ENCODE measurements around the gene ENTPD7. TPM values are rescaled to one million over a fixed set of nuclear protein-coding genes. Genes with fewer than 3 reads are reported as not detected.
"Not testable (repeated sequence)": the region's sequence is repeated elsewhere in the genome, so short reads cannot be mapped to it uniquely, and the experiment has no call there.

ENTPD7 gene
- total RNA-seq, 4 donors from 2014 or later, result 11.6 to 76.0 (median 35.2) TPM

DNA sequence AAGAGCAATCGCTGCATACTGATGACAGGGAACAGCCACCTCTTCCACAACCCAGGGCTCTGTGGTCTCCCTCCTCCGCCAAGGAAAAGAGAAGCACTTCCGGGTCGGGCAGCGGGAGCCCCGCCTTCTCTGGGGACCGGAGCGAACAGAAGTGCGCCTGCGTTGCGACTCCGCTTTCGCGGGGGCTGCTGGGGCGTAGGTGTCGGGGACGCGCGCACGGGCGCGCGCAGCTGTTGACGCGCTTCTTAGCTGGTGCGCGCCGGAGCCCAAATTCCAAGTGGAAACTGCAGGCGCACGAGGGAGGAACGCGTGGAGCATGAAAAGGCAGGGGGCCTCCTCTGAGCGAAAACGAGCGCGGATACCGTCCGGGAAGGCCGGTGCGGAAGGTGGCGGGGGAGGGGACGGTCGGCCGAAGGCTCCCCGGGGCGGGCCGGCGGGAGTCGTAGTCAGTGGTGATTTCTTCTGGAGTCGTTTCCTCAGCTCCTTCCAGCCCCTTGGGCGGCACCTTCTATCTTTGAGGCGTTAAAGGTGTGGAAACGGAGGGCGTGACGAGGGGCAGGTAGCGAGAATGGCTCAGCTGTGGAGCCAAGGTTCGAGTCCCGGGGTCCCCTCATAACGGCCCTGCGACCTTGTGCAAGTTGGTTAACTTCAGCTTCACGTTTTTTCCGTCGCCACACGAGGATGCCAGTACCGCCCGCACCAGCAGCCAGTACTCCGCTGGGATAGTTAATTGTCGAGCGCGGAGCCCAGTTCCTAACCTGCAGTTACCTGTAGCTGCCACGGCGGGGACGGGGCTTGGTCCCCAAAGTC is 72.9 kb downstream of the ENTPD7 start, which contains the start of the genes COX15 and CUTC:
COX15 (minus strand) TSS at position 95 of the 810 bp plus-strand sequence; CDS start at position 17, 78 bp downstream.
CUTC (plus strand) TSS at position 202 of the 810 bp plus-strand sequence; CDS start at position 317, 115 bp downstream.
- no peaks in the 10 kb centered on the region for H3K27me3 ChIP-seq
- DNase-seq, result peak; percentile 93 to 98 (median 97)
- no peaks in the 10 kb centered on the region for H3K9me3 ChIP-seq
- peaks cover 0 to 23% (median 4%) of the 10 kb centered on the region in 4 donors for H3K4me1 ChIP-seq
- H3K36me3 ChIP-seq, result peaks cover 0 to 19% (median 0%) of the 10 kb centered on the region in 3 donors
- peak within 1 kb of the TSS; percentile 78 to 86 (median 81) for H3K4me3 ChIP-seq
- peak within 1 kb of the TSS; percentile 92 to 97 (median 93) for H3K27ac ChIP-seq
- TF ChIP-seq, protein P1, sequence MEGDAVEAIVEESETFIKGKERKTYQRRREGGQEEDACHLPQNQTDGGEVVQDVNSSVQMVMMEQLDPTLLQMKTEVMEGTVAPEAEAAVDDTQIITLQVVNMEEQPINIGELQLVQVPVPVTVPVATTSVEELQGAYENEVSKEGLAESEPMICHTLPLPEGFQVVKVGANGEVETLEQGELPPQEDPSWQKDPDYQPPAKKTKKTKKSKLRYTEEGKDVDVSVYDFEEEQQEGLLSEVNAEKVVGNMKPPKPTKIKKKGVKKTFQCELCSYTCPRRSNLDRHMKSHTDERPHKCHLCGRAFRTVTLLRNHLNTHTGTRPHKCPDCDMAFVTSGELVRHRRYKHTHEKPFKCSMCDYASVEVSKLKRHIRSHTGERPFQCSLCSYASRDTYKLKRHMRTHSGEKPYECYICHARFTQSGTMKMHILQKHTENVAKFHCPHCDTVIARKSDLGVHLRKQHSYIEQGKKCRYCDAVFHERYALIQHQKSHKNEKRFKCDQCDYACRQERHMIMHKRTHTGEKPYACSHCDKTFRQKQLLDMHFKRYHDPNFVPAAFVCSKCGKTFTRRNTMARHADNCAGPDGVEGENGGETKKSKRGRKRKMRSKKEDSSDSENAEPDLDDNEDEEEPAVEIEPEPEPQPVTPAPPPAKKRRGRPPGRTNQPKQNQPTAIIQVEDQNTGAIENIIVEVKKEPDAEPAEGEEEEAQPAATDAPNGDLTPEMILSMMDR (IDR thresholded peaks at IDR 0.05), result peak; percentile 33 to 72 (median 58)
- peak; percentile 68 to 79 for TF ChIP-seq POLR2A (IDR thresholded peaks at IDR 0.05)

DNA sequence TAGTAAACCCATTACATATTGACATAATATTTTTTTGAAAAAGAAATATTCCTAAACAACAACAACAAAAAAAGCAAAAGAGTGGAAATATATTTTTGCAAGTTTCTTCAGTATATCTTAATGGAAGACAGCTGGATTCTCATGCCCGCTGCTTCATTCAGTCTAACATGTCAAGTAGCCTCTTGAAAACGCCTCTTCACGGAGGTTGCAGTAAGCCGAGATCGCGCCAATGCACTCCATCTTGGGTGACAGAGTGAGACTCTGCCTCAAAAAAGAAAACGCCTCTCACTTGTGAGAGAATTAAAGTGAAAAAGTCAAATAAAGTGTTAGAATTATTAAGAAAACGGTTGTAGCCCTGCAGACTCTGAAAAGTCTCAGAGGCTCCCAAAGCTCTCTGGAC is 74.1 kb downstream of the ENTPD7 start:
- peak overlapping the region in 3 of 4 donors; percentile 22 to 86 (median 80) for H3K4me3 ChIP-seq
- no peak overlapping the region for H3K27ac ChIP-seq
- H3K36me3 ChIP-seq, result peaks cover 0 to 23% (median 0%) of the 10 kb centered on the region in 3 donors
- no peak for DNase-seq
- no peaks in the 10 kb centered on the region for H3K9me3 ChIP-seq
- no peaks in the 10 kb centered on the region for H3K27me3 ChIP-seq
- TF ChIP-seq POLR2A (IDR thresholded peaks at IDR 0.05), result no peak
- TF ChIP-seq, protein P1 (IDR thresholded peaks at IDR 0.05), result no peak
- peaks cover 0 to 23% (median 4%) of the 10 kb centered on the region in 4 donors for H3K4me1 ChIP-seq

DNA sequence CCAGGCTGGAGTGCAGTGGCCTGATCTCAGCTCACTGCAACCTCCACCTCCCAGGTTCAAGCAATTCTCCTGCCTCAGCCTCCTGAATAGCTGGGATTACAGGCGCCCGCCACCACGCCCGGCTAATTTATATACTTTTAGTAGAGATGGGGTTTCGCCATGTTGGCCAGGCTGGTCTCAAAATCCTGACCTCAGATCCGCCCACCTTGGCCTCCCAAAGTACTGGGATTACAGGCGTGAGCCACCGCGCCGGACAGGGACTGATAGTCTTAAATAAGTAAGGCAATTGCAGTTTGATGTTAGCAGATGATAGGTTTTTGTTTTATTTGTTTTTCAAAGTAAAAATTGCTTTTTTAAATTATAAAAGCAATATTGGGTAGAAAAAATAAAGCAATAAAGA is 74.8 kb downstream of the ENTPD7 start:
- H3K4me3 ChIP-seq, DNase-seq: not testable (repeated sequence)

DNA sequence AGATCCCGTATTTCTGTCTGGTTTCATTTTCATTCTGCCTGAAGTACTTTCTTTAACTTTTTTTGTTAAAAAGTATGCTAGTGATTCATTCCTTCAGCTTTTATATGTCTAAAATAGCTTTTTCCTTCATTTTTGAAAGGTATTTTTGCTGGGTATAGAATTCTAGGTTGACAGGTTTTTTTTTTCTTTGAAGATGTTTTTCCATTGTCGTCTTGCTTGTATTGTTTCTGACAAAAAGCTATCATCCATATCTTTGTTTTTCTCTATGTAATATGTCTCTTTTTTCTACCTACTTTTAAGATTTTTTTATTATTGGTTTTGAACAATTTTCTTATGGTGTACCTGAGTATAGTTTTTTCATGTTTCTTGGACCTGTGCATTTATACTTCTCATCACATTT is 81.0 kb downstream of the ENTPD7 start:
- Histone ChIP-seq H3K9me3 (peaks cover 0 to 14% (median 1%) of the 10 kb centered on the region in 4 donors), H3K27me3 (no peaks in the 10 kb centered on the region), H3K4me3 (no peak overlapping the region), H3K27ac (no peak overlapping the region), H3K4me1 (no peaks in the 10 kb centered on the region), H3K36me3 (peaks cover 0 to 90% (median 0%) of the 10 kb centered on the region in 3 donors)
- no peak for DNase-seq
- TF ChIP-seq, protein P1 (IDR thresholded peaks at IDR 0.05), result no peak
- TF ChIP-seq POLR2A (IDR thresholded peaks at IDR 0.05), result no peak

More for the DNA sequence above, 74.8 kb downstream of the ENTPD7 start:
- H3K36me3 ChIP-seq, result peaks cover 0 to 31% (median 0%) of the 10 kb centered on the region in 3 donors
- not testable (repeated sequence) for H3K27me3 ChIP-seq, H3K9me3 ChIP-seq, H3K27ac ChIP-seq
- peaks cover 0 to 23% (median 4%) of the 10 kb centered on the region in 4 donors for H3K4me1 ChIP-seq

DNA sequence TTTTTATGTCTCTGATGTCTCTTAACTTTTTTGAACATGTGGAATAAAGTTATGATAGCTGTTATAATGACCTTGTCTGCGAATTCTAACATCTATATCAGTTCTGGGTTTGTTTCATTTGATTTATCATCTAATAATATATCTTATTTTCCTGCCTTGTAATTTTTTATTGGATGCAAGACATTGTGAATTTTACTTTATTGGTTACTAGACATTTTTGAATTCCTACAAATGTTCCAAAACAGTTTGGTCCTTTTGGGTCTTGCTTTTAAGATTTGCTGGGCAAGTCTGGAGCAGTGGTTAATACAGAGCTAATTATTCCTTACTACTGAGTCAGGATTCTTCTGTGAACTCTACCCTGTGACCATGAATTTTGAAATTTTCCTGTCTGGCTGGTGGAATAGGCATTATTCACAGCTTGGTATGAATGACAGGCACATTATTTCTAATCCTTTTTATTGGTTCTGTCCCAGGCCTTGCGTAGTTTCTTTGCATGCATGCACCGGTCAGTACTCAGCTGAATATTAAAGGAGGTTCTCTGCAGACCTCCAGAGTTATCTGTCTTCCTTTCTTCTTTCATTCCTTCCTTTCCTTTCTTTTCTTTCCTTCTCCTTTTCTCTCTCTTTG is 81.7 kb downstream of the ENTPD7 start:
- Histone ChIP-seq H3K4me3 (no peak overlapping the region), H3K27ac (no peak overlapping the region), H3K27me3 (no peaks in the 10 kb centered on the region), H3K36me3 (peaks cover 0 to 96% (median 0%) of the 10 kb centered on the region in 3 donors), H3K9me3 (peaks cover 0 to 14% (median 1%) of the 10 kb centered on the region in 4 donors), H3K4me1 (no peaks in the 10 kb centered on the region)
- no peak for TF ChIP-seq POLR2A (IDR thresholded peaks at IDR 0.05)
- TF ChIP-seq, protein P1 (IDR thresholded peaks at IDR 0.05), result no peak
- DNase-seq, result no peak
